ENCODE results near the gene RAB6B.

Gene RAB6B

DNA sequence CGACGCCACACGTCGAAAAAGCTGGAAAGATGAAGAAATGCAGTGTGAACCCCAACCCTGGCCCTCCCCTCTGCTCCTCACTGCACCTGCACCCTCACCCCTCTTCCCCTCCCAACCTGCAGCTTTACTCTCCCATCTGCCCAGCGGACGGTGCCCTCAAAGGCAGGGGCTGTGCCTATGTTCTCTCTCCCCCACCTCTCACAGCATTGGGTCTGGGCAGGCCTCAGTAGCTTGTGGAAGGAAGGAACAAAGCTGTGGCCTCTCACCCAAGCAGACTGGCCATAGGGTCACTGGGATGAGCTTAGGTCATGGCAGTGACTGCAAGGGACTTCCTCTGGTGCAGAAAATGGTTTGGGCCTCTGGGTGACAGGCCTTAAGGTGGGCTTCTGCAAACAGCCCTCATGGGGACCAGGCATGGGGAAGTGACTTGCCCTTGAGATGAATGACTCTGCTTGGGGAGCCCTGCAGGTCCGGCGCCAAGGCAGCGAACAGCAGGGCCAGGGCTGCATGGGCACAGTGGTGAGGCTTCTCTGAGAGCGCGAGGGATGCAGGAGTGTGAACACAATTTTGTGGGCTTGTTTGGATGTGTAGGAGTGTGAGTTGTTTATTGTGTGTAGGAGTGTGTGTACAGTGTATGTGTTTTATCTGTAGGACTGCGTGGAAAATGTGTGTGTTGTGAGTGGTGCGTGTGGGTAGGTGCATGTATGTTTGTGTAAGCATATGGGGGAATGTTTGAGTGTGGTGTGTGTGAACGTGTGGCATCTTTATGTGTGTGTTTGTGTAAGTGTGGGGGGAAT, 60.9 kb downstream of the RAB6B start:
- no peak for DNase-seq

DNA sequence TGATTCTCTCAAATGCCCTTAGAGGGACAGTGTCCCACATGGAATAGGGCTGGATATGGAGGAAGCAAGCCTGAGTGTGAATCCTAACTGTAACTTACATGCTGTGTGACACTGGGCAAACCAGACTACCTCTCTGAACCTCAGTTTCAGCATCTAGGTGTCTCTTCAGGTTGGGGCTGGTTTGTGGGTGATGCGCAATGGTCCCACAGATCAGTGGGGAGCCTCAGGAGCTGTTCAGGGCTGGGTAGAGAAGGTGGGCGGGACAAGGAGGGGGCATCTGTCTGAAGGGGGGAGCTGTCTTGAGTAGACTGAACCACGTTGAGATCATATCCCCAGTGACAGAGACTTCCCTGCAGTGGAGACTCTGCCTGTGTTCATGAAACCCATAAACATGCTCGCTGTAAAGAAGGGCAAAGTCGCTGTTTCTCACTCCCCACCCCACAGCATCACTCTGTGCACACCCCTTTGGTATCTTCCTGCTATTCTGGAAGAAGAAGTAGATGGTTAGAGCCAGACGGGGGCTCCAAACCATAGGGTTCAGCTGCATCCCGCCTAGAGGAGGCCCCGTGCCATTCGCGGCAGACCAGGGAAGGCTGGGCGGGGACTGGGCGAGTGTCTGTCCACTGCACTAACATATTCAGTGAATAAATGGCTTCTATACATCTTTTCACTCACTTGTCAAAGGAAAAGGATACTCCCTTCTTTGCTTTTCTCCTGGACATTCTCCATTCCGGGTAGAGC, 61.6 kb downstream of the RAB6B start:
- no peak for DNase-seq

DNA sequence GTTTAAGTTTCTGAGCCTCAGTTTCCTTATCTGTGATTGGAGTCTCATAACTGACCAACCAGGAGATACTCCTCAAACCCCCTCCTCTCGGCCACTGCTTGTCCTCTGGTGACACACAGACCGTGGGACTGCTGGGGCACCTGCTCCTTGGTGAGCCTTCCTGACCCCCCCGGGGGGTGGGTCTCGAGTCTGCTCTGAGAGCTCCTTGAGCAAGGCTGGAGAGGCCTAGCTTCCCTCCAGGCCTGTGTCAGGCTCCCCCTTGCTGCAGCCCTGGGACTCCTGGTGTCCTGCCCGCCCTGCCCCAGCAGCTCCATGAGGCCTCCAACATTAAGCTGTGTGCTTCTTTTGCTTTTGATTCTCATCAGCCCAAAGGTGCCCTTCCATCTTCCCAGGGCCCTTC, 62.4 kb downstream of the RAB6B start:
- DNase-seq = no peak

DNA sequence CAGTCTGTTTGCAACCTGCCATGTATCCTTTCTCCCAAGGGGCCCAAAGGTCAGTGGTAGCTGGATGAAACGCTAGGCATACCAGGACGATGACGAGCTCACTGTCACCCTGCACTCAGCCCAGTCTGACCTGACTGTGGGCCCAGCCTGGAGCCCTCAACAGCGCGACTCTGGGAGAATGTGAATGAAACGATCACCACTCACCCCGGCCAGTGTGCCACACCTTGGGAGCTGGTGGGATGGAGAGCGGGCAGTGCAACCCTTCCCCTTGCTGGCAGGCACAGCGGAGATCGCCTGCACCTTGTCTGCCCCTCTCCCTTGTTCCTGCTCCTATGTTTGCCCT, 62.9 kb downstream of the RAB6B start:
- no peak for DNase-seq

GRCh38 chr3:133831966-133832801, 63.5 kb downstream of the RAB6B start:
- no peak for DNase-seq

GRCh38 chr3:133830071-133830470, 65.6 kb downstream of the RAB6B start:
- DNase-seq = no peak

DNA sequence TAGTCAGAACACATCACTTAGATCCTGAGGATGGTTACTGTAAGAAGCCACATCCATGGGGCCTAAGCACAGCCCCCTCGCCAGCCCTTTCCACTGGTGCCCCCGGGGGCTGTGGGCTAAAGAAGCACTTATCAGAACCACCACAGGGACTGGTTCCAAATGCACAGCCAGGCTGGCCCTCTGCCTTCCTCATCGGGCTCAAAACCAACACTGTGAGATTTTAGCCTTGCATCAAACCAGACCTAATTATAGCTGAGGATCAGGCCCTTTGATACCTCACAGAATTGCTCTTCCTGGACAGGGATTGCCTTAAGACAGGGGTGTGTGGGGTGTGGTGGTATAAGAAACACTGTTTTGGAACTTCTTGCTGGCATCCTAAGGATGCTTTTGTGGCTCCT, 66.4 kb downstream of the RAB6B start:
- DNase-seq = no peak

DNA sequence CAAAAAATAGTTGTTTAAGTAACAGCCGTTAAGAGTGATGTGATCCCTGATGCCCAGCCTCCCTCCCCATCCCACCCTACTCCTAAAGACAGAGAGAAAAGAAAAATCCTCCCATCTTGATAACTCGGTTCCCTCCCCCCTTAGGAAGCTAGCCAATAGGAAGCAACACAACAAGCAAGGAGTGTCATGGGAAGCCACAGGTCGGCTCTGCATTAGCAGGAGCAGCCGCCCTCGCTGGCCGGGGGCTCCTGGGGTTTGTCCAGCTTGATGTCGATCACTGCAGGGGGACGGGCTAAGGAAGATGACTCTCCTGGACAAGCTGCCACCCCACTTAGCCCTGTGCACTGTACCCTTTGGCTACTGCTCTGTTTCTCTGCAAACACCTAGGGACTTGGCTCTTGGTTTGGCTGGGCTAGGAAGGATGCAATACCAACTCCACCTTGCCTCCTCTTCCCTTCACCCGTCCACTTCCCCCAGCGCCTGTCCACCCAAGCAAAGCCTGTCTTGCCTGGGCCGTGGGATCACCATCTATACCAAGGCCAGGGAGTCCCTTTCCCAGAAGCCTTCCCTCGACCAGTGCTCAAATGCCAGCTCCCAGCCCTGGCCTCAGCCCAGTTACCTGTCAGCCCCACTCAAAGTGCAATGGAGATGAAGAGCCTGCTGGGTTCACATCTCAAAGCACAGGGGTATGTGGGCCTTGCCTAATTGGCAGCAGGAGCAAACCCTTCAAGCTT, 66.9 kb downstream of the RAB6B start:
- DNase-seq = no peak

DNA sequence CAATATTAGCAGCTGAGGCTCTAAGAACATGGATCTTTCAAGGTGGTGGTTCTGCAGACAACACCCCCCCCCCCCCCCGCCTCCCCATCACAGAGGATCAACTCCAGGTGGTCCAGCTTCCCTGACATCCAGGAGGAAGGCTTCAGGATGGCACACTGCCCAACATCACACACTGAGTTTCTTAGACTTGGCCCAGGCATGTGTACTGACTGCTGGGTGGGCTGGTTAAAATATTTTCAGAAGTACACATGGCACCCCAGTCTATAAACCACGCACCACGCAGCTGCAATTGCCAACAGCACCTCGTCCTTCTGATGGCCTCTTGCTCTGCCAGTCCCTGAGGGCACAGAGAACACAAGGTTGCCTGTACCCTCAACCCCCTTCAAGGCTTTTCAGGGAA, 68.0 kb downstream of the RAB6B start:
- DNase-seq = no peak

DNA sequence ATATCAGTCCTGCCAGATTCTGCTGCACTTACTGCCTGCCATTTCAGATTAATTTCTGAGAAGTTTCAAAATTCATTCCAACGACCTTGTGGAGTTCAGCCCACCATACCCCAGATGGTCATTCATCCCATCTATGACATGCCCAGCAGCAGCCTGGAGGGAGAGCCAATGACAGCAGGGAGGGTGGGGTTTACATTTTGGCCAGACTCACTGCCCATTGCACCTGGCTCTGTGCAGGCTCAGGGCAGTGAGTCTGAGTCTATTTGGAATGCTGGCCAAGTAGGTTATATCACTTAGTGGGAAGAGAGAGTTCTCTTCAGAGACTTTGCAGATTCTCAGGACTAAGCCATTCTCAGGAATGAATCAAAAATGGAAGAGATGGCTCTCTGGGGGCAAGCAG, 68.5 kb downstream of the RAB6B start:
- DNase-seq = no peak

GRCh38 chr3:133825969-133826727, 69.5 kb downstream of the RAB6B start:
- DNase-seq = no peak

DNA sequence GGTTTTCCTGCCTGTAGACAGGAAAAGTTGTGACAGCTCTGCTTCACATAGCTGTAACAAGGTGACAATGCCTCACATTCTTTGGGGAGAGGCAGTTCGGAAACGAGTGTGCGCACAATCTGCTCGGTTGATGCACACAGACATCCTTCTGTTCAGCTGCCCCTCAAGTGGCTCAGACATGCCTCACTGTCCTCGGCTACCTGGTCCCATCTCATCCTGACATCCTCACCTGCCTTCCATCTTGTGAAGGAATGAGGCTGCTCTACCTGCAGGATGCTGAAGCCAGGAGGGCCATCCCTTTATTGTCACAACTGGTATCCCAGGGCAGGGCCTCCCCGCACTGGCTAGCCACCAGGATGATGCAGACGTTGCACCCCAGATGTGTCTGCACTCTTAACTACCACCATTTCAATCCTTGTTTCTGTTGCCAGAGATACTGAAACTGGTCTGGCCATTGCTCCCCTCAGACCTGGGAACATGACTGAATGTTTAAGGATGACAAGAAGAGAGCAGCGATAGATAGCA, 70.7 kb downstream of the RAB6B start:
- DNase-seq = no peak

- no peak for DNase-seq
These were observed 73.7 kb downstream of the RAB6B start for GRCh38 chr3:133821767-133822638.

DNA sequence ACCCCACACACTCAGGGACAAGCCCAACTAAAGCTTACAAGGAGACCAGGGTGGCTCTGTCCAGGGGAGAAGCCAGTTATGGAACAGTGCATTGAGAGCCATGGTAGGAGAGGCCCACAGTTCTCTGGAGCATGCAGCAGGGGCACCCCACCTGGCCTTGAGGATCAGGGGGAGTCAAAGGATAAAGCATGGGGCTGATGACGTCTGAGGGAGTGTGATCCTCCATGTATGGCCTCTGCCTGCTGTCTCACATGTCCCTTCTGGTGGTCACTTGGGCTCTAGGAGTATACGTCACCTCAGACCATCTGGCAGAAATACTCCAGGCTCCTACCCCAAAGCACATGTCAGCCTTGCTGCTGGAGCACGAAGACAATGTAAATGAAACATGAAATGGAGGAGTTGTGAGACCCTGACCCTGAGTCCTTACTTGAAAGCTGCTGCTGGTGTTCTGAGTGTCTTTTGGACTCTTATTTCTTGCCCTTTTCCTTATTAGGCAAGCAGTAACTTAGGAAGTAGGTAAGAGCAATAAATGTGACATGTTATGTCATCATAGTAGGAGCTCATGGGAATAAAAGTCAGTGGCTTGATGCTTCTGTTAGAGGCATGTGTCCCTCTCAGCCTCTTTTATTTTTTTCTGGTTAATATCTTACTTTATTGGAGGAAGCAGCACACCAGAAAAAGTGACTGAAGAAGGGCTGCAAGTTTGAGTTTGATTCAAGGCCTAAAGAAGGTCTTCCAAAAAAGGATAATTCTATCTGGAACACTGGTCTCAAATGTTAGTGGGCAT, 74.6 kb downstream of the RAB6B start:
- DNase-seq = no peak

DNA sequence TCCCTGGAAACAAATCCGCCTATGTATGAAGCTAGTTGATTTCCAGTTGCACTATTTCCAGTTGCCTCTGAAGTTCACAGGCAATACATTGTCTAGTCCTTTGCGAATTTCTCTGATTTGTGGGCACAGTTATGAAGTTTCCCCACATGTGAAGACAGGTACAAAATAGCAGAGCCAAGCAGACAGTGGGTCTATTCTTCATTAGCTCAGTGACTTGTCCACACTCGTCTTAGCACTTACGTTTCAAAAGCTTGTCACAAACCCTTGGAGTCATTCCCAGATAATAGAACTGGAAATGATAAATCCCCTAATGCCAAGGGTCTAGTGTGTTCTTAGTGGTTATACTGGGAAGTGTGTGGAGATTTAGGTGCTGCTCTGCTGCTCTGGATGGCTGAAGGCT, 75.6 kb downstream of the RAB6B start:
- no peak for DNase-seq

DNA sequence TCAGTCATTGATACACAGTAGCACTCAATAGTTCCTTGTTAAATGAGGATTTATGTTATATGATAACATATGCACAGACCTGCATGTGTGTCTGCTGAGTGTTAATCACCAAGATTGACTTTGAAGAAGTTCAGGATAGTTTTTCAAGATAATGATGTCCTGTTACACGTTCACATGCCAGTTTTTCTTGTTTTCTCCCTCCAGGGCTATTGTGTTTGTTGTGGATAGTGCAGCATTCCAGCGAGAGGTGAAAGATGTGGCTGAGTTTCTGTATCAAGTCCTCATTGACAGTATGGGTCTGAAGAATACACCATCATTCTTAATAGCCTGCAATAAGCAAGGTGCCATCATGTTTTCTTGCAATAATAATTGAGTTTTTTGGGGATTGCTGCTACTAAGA, 80.3 kb downstream of the RAB6B start:
- no peak for DNase-seq

GRCh38 chr3:133812872-133813271, 82.8 kb downstream of the RAB6B start:
- no peak for DNase-seq

- peak; percentile 58 for DNase-seq
These were observed 89.8 kb downstream of the RAB6B start, which contains the start of gene SRPRB for GRCh38 chr3:133805702-133806475. TSS of gene SRPRB (plus strand) at chr3:133805815. CDS start at chr3:133805849, 34 bp downstream.

- no peak for DNase-seq
These were observed 90.3 kb downstream of the RAB6B start for GRCh38 chr3:133805384-133805701.
